ENCODE data around the gene BBOX1. TPM values are rescaled to one million over a fixed set of nuclear protein-coding genes. Genes with fewer than 3 reads are reported as not detected.

The BBOX1 gene
- total RNA-seq, 1 experiment from 2014 or later: not detected

Other genes with a start within 250 kb of the BBOX1 start
- gene FIBIN, start 46.7 kb upstream of the BBOX1 start, total RNA-seq (2014; rRNA removed; shearing (Covaris generic)): not detected in 2 replicates